ENCODE measurements around the gene ANAPC13. TPM values are rescaled to one million over a fixed set of nuclear protein-coding genes. Genes with fewer than 3 reads are reported as not detected.
A peak's percentile ranks its signal among the peaks of the same experiment; 100 is the strongest.

The ANAPC13 gene
- total RNA-seq, 1 donor from 2014 or later = 51.4 TPM

GRCh38 chr3:134482622-134483021 lies 3.2 kb downstream of the ANAPC13 start:
- no peak for DNase-seq

DNA sequence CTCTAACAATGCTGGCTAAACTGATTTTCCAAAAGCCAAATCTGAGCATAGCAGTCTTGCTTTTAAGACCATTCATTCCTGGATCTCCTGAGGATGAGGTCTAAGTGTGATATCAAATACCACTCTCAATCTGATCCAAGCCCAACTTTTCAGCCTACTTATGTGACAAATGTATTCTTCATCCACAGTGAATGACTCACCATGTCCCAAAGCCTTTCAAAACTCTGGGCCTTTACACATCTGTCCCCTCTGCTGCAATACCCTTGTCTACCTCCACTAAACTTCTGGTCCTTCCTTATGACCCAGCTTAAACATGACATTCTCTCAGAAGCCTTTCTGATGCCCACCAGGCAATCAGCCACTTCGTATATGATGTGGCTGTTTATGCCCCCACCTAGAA lies 4.6 kb downstream of the ANAPC13 start:
- no peak for DNase-seq

- DNase-seq = no peak
Measured at GRCh38 chr3:134480546-134480945, 5.2 kb downstream of the ANAPC13 start.

DNA sequence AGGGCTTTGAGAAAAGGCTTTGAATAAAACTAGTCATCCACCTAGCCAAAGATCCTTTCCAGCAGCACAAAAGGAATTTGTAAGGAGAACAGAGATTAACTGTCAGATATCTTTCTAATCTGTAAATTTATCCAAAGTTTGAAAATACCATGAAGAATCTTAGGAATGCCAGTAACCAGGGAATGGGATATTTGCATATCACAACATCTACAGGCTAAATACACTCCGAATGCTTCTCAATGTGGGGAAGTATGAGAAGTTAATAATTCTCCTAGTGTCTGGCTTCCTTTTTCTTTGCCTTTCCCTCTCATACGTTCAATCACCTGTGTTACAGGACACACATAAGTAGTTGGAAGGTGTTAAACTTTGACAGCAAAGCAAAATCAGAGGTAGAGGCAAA lies 7.8 kb downstream of the ANAPC13 start:
- DNase-seq = no peak

DNA sequence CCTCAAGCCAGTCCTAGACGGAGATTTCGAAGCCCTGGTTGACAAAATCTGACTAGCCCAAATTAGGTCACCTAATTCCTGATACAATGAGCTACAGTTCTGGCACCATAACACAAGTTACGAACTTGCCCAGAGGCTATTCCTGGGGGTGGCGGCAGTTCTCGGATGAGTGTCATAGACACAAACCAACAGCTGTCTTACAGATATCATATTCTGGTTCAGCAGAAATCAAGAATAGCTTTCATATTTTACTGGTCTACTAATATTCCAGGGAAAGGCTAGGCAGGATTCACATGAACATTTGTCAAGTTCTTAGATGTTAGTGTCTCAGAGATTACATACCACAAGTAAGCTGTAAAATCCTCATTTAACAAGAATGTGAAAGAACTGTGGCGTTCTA lies 8.8 kb downstream of the ANAPC13 start:
- peak; percentile 58 for DNase-seq

DNA sequence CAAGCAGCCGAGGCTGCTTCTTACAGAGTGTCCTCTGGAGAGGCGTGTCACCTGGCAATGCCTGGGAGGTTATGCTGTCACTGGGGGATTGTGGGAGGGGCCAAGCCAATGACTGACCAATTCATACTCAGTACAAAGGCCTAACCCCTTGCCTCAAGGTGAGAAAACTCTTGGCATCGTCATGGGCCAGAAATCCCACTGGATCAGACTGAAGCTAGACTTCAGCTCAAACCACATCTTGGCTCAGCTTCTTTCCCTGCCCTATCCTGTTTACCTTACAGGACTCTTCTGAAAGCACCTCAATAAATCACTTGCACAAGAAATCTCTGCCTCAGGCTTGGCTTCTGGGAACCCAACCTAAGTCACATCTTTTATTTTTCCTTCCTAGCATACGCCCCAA lies 9.5 kb downstream of the ANAPC13 start:
- DNase-seq = no peak

GRCh38 chr3:134474956-134475355 lies 10.8 kb downstream of the ANAPC13 start:
- DNase-seq = no peak

DNA sequence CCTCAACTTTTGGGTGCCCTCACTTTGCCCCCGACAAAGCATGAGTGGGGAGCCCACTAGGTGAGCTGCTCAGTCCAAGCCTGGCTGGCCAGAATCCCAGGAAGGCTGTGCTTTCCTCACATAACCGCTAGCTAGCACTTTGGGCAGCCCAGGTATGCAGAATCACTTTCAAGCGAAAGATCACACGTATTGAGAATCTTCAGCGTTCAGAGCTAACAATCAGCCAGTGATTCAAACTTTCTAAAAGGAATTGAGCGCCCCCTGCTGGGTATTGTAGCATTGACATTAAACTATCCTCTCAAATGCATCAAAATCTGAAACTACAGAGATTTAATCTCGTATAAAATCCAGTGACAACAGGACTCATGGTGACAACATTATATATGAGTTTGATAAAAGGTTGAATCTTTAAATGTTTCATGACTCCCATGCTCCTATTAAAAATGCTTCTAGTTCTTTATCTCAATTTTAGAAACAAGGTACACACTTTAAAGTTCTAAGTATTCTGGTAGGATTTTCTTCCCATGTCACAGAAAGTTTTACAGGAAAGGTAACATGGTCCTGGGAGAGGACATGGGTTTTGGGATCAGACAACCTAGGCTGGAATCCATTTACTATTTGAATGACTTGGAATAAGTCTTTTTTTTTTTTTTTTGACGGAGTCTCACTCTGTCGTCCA lies 11.8 kb downstream of the ANAPC13 start:
- DNase-seq = peak; percentile 95

DNA sequence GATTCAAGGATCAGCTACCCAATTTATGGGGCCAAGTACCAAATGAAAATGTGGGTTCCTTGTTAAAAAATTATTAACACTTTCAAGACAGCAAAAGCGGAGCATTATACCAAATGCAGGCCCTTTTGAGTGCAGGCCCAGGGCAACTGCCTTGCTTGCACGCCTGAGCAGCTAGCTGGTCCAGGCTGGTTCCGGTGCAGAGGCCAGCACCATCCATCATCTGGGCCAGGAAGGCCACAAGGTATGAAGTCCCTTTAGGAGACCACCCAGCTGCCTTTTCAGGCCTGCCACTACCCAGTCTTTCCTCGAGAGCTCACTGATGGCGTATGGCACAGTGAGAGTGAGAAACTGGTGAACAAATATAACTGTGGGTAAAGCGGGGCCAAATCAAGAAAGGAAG lies 13.0 kb downstream of the ANAPC13 start:
- DNase-seq = no peak

GRCh38 chr3:134471521-134472193 lies 14.1 kb downstream of the ANAPC13 start:
- DNase-seq = no peak

- no peak for DNase-seq
Measured at GRCh38 chr3:134468519-134468918, 17.3 kb downstream of the ANAPC13 start.

DNA sequence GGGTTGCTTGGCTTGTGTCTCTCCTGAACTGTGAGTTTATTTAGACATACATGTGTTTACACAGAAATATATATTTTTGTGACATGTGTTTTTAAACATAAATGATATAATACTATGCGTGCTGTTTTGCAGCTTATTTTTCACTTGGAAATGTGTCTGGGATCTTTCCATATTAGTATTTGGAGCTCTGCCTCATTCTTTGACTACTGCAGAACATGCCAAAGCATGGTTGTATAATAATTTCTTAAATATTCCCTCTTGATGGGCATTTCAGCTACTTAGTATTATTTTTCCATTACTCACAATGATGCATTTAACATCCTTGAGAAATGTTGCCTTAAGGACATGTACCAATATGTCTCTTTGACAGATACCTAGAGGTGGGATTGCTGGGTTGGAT lies 19.5 kb downstream of the ANAPC13 start:
- no peak for DNase-seq

DNA sequence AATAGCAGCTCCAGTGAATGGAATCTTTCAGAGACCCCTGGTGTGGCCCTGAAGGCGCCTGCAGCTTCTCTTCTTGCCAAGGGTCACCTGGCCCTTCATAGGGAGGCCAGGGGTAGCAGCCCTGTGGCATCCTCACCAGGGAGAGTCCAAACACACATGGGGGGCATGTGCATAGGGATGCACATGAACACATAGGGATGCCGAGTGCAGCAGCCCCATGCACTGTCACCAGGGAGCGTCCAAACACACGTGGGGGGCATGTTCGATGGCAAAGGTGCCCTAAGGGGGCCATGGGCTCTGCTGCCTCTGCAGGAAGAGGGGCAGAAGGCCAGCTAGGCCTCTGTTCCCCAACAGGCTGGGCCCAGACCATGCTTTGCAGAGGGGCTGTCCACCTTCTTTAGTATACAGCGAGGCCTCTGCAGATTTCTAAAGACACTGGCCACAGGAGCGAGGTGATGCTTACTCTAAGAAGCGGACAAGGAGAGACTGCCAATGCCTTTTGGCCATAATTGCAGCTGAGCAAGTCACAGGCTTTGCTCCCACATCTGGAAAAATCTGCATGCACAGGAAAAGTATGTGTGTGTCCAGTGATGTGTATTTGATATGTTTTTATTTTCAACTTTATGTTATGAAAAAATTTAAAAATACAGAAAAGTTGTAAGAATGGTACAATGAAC lies 21.0 kb downstream of the ANAPC13 start:
- DNase-seq = peak; percentile 58

GRCh38 chr3:134464064-134464688 lies 21.6 kb downstream of the ANAPC13 start:
- DNase-seq = peak; percentile 97

- no peak for DNase-seq
Measured at GRCh38 chr3:134463676-134464063, 22.1 kb downstream of the ANAPC13 start.

DNA sequence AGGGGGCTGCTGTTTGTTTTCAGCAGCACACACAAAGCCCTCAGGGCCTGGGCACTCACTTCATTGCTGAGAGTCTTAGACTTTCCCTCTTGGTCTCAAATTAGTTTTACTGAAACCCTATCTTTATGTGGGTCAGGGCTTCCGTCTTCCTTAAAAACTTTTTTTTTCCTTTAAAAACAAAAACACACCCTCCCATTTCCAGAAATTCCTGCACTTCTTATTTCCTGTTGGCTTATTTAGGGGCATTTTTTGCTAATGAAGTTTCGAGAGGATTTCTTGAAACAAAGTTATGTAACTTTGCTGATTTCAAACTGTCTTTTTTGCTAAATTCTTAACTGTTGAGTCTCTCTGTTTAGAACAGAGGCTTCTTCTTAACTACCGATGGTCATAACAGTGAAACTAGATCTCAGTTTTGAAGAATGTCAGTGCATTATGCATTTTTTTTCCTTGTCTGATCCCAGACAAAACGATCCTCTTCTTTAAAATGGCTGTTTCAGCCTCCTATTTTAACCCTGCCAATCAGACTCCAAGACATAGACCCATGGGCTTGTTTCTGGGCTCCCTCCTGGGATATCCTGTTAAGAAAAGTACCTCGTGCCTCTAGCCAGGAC lies 23.3 kb downstream of the ANAPC13 start:
- peak; percentile 67 for DNase-seq

GRCh38 chr3:134460965-134461364 lies 24.8 kb downstream of the ANAPC13 start:
- DNase-seq = no peak

- no peak for DNase-seq
Measured at GRCh38 chr3:134459562-134459961, 26.2 kb downstream of the ANAPC13 start.

DNA sequence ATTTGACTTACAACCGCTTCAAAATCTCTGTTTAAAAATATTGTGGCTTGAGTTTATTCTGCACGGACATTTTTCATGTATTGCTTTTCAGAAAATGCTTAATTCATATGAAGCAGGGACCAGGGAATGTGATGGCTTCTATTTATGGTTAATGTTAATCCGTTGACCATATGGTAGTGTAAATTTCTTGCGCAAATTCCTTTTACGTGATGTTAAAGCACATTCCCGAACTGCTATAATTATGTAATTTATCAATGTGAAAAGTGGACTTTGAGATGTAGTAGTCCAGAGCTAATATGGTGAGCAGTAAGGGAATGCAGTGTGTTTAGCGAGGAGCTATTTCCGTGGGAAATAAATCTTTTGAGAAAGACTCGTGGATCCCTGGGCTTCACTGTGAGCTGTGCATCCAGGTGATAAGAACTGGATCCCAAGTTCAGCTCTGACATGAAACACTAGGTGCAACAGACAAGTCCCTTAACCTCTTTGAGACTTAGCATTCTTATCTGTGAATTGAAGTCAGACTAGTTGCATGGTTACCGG lies 27.3 kb downstream of the ANAPC13 start:
- no peak for DNase-seq

- DNase-seq = no peak
Measured at GRCh38 chr3:134457376-134458074, 28.3 kb downstream of the ANAPC13 start.

- no peak for DNase-seq
Measured at GRCh38 chr3:134453631-134454030, 32.2 kb downstream of the ANAPC13 start.

- no peak for DNase-seq
Measured at GRCh38 chr3:134449951-134450350, 35.8 kb downstream of the ANAPC13 start.
